ENCODE measurements around the gene DOCK1.

DOCK1 gene

DNA sequence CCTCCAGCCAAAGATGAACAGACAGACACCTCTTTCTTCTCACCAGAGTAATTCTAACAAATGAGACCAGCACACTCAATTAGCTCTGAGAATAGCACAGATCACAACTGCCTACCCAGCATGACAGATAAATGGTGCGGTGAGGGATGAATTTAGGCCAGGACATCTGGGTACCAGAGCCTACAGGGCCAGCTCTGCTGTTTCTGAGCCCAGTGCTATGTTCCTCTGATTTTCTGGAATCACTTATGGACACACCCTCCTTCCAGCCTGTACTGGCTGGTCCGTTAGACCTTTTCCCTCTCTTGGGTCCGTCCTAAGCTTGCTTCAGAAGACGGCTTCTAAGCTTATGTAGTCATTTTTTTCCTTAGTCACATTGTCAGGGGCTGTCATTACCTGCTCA is 217.6 kb downstream of the DOCK1 start:
- H3K36me3 ChIP-seq (ENCODE audit: insufficient read depth, low read length), result no peaks in the 10 kb centered on the region

DNA sequence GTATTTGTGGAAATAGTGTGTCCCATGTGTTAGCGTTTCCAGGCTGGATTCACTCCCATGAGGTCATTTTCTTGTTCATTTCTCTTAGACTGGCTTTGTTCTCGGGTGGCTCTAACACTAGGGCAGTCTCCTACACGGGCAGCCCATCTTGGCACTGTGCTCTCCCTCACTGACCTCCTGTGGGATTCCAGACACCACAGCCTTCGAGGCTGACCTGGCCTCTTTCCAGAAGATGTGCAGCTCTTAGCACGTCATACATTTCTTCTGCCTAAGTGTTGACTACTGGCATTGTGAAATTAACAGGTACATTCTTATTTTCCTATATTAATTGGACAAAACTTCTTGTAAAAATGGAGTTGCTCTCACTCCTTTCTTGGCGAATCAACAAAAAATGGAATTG is 218.4 kb downstream of the DOCK1 start:
- no peak for ATAC-seq (ENCODE audit: insufficient read depth, low read depth)
- H4K20me1 ChIP-seq (ENCODE audit: insufficient read depth, low read length), result no peaks in the 10 kb centered on the region
- H3K4me2 ChIP-seq (ENCODE audit: insufficient read depth, low read length), result no peak overlapping the region
- no peaks in the 10 kb centered on the region for H3K36me3 ChIP-seq (ENCODE audit: insufficient read depth, low read length)
- no peaks in the 10 kb centered on the region for H3K4me1 ChIP-seq (ENCODE audit: insufficient read depth, low read length)
- H3K9ac ChIP-seq (ENCODE audit: low read depth, low read length), result no peak overlapping the region
- H3K9me3 ChIP-seq (ENCODE audit: insufficient read depth, low read length, severe bottlenecking), result no peaks in the 10 kb centered on the region
- no peaks in the 10 kb centered on the region for H3K27me3 ChIP-seq (ENCODE audit: insufficient read depth, low read length, poor library complexity)
- H3K79me2 ChIP-seq (ENCODE audit: insufficient read depth, low read length), result no peaks in the 10 kb centered on the region
- H3K4me3 ChIP-seq (ENCODE audit: low read depth in 1 of 2, low read length in 2 of 2), result no peak overlapping the region
- TF ChIP-seq EZH2 (IDR thresholded peaks at IDR 0.05; ENCODE audit: borderline replicate concordance, low read depth, low read length, severe bottlenecking), result no peak
- TF ChIP-seq, protein P1, sequence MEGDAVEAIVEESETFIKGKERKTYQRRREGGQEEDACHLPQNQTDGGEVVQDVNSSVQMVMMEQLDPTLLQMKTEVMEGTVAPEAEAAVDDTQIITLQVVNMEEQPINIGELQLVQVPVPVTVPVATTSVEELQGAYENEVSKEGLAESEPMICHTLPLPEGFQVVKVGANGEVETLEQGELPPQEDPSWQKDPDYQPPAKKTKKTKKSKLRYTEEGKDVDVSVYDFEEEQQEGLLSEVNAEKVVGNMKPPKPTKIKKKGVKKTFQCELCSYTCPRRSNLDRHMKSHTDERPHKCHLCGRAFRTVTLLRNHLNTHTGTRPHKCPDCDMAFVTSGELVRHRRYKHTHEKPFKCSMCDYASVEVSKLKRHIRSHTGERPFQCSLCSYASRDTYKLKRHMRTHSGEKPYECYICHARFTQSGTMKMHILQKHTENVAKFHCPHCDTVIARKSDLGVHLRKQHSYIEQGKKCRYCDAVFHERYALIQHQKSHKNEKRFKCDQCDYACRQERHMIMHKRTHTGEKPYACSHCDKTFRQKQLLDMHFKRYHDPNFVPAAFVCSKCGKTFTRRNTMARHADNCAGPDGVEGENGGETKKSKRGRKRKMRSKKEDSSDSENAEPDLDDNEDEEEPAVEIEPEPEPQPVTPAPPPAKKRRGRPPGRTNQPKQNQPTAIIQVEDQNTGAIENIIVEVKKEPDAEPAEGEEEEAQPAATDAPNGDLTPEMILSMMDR (IDR thresholded peaks at IDR 0.05; ENCODE audit: borderline replicate concordance, extremely low read depth, low read length, poor library complexity, severe bottlenecking), result no peak
- H3K27ac ChIP-seq (ENCODE audit: low read length), result no peak overlapping the region
- no peak for DNase-seq
- H2AFZ ChIP-seq (ENCODE audit: low read depth, low read length), result no peak overlapping the region

More for the DNA sequence above, 217.6 kb downstream of the DOCK1 start:
- Histone ChIP-seq H3K27ac (ENCODE audit: low read length) (no peak overlapping the region), H4K20me1 (ENCODE audit: insufficient read depth, low read length) (no peaks in the 10 kb centered on the region), H3K79me2 (ENCODE audit: insufficient read depth, low read length) (no peaks in the 10 kb centered on the region), H2AFZ (ENCODE audit: low read depth, low read length) (no peak overlapping the region), H3K9ac (ENCODE audit: low read depth, low read length) (no peak overlapping the region), H3K4me2 (ENCODE audit: insufficient read depth, low read length) (no peak overlapping the region), H3K9me3 (ENCODE audit: insufficient read depth, low read length, severe bottlenecking) (no peaks in the 10 kb centered on the region), H3K27me3 (ENCODE audit: insufficient read depth, low read length, poor library complexity) (no peaks in the 10 kb centered on the region), H3K4me1 (ENCODE audit: insufficient read depth, low read length) (peaks cover 3% of the 10 kb centered on the region; the same call in 1 of the 2 replicates), H3K4me3 (ENCODE audit: low read depth in 1 of 2, low read length in 2 of 2) (no peak overlapping the region)
- no peak for TF ChIP-seq EZH2 (IDR thresholded peaks at IDR 0.05; ENCODE audit: borderline replicate concordance, low read depth, low read length, severe bottlenecking)
- TF ChIP-seq, protein P1 (IDR thresholded peaks at IDR 0.05; ENCODE audit: borderline replicate concordance, extremely low read depth, low read length, poor library complexity, severe bottlenecking), result no peak
- DNase-seq (no peak), ATAC-seq (ENCODE audit: insufficient read depth, low read depth) (no peak)

DNA sequence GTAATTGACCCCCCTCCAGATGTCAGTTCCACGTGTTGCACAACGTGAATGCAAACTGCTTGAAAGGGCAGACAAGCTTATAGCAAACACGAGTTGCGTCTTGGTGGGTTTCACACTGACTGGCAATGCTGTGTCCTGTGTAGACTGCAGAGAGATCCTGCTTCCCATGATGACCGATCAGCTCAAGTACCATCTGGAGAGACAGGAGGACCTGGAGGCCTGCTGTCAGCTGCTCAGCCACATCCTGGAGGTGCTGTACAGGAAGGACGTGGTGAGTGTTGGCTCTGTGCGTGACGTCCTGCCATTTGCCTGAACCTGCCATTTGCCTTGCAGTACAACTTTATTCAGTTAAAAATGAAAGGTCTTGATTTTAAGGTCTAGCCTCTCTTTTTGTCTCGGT is 220.1 kb downstream of the DOCK1 start:
- Histone ChIP-seq H3K4me1 (ENCODE audit: insufficient read depth, low read length) (no peaks in the 10 kb centered on the region), H3K27ac (ENCODE audit: low read length) (no peak overlapping the region), H3K79me2 (ENCODE audit: insufficient read depth, low read length) (no peaks in the 10 kb centered on the region), H3K9me3 (ENCODE audit: insufficient read depth, low read length, severe bottlenecking) (no peaks in the 10 kb centered on the region), H3K4me3 (ENCODE audit: low read depth in 1 of 2, low read length in 2 of 2) (no peak overlapping the region), H2AFZ (ENCODE audit: low read depth, low read length) (no peak overlapping the region), H3K27me3 (ENCODE audit: insufficient read depth, low read length, poor library complexity) (no peaks in the 10 kb centered on the region), H3K4me2 (ENCODE audit: insufficient read depth, low read length) (no peak overlapping the region), H4K20me1 (ENCODE audit: insufficient read depth, low read length) (no peaks in the 10 kb centered on the region), H3K36me3 (ENCODE audit: insufficient read depth, low read length) (no peaks in the 10 kb centered on the region), H3K9ac (ENCODE audit: low read depth, low read length) (no peak overlapping the region)
- TF ChIP-seq, protein P1 (IDR thresholded peaks at IDR 0.05; ENCODE audit: borderline replicate concordance, extremely low read depth, low read length, poor library complexity, severe bottlenecking), result no peak
- no peak for TF ChIP-seq EZH2 (IDR thresholded peaks at IDR 0.05; ENCODE audit: borderline replicate concordance, low read depth, low read length, severe bottlenecking)
- peak; percentile 76 for ATAC-seq (ENCODE audit: insufficient read depth, low read depth)
- DNase-seq, result peak; percentile 45

DNA sequence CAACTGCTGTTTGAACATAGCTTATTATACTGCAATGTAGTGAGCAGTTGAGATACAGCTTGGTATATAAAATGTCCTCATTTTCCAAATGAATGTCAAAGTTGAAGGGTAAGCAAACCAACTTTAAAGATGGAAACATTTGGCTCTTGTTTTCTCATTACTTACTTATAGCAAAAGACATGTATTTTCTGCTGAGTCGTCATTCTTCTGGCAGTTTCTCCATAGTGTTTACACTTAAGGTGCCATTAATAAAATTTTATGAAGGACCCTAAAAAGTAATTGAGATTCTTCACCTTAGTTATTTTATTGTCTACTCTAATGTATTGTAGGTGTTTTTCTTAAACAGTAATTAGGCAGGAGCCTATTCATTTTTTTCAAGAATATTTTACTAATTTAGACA is 222.6 kb downstream of the DOCK1 start:
- no peaks in the 10 kb centered on the region for H3K9me3 ChIP-seq (ENCODE audit: insufficient read depth, low read length, severe bottlenecking)

More for the DNA sequence above, 222.6 kb downstream of the DOCK1 start:
- H3K27me3 ChIP-seq (ENCODE audit: insufficient read depth, low read length, poor library complexity), result no peaks in the 10 kb centered on the region
- no peak overlapping the region for H3K4me3 ChIP-seq (ENCODE audit: low read depth in 1 of 2, low read length in 2 of 2)
- H3K4me2 ChIP-seq (ENCODE audit: insufficient read depth, low read length), result no peak overlapping the region
- H2AFZ ChIP-seq (ENCODE audit: low read depth, low read length), result no peak overlapping the region
- DNase-seq, result no peak
- no peak for ATAC-seq (ENCODE audit: insufficient read depth, low read depth)
- H3K79me2 ChIP-seq (ENCODE audit: insufficient read depth, low read length), result no peaks in the 10 kb centered on the region
- no peak for TF ChIP-seq EZH2 (IDR thresholded peaks at IDR 0.05; ENCODE audit: borderline replicate concordance, low read depth, low read length, severe bottlenecking)
- TF ChIP-seq, protein P1 (IDR thresholded peaks at IDR 0.05; ENCODE audit: borderline replicate concordance, extremely low read depth, low read length, poor library complexity, severe bottlenecking), result no peak
- no peak overlapping the region for H3K9ac ChIP-seq (ENCODE audit: low read depth, low read length)
- H3K4me1 ChIP-seq (ENCODE audit: insufficient read depth, low read length), result no peaks in the 10 kb centered on the region
- H3K36me3 ChIP-seq (ENCODE audit: insufficient read depth, low read length), result no peaks in the 10 kb centered on the region
- no peak overlapping the region for H3K27ac ChIP-seq (ENCODE audit: low read length)
- no peaks in the 10 kb centered on the region for H4K20me1 ChIP-seq (ENCODE audit: insufficient read depth, low read length)

Measured in DND-41 (cell line).